ENCODE measurements around the gene EGFR.

The EGFR gene

DNA sequence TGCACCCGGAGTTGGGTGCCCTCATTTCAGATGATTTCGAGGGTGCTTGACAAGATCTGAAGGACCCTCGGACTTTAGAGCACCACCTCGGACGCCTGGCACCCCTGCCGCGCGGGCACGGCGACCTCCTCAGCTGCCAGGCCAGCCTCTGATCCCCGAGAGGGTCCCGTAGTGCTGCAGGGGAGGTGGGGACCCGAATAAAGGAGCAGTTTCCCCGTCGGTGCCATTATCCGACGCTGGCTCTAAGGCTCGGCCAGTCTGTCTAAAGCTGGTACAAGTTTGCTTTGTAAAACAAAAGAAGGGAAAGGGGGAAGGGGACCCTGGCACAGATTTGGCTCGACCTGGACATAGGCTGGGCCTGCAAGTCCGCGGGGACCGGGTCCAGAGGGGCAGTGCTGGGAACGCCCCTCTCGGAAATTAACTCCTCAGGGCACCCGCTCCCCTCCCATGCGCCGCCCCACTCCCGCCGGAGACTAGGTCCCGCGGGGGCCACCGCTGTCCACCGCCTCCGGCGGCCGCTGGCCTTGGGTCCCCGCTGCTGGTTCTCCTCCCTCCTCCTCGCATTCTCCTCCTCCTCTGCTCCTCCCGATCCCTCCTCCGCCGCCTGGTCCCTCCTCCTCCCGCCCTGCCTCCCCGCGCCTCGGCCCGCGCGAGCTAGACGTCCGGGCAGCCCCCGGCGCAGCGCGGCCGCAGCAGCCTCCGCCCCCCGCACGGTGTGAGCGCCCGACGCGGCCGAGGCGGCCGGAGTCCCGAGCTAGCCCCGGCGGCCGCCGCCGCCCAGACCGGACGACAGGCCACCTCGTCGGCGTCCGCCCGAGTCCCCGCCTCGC is at the start of gene EGFR:
Gene EGFR, plus strand, starts transcription at position 657 of the 830 bp plus-strand sequence. CDS start 261 bp downstream, outside the sequence.
- no peak for DNase-seq

DNA sequence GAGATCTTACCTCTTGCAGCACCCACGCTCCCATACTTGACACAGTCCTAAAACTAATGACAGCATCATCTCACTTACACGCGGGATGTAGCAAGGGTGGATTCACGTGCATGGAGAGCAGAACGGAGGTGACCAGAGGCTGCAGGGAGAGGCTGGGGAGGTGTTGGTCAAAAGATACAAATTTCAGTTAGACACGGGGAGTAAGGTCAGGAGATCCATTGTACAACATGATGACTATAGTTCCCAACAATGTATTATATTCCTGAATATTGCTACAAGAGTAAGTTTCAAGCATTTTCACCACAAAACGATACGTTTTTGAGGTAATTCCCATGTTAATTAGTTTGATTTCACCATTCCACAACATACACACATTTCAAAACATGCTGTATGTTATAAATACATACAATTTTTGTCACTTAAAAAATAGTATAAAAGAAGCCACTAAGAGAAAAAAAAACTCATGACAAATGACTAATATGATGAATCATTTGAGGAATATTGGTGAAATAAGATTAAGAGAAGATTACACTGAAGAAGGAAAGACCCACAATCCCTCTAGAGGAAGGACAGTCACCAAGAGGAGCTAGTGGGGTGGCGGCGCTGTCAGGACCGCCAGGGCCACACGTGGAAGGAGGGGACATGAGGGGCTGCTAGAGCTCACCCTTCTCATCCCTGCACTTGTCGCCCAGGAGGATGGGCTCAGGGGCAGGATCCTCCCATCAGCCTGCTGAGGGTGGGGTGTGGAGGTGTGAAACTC is 49.4 kb upstream of the EGFR start:
- no peak for DNase-seq

DNA sequence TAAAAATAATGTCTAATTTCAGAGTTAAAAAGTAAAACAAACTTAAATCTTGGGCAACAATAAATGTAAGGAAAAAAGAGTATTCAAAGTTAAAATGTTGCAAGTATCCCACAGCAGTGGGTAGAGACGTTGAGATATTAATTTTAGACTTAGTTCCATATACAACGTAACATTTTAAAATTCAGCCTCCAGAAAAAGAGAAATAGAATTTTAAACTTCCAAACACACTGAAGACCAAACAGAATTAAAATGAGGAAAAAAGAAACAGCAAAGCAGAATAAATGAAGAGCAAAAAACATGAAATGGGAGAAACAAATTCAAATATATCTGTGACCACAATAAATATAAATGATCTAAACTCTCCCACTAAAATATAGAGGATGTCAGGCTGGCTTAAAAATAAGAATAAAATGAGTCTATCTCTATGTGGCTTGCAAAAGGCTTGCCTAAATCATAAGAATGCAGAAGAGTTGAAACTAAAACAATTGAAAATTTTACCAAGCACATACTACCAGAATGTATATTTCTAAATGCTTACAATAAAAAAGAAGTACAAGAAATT is 46.0 kb upstream of the EGFR start:
- no peak for DNase-seq

DNA sequence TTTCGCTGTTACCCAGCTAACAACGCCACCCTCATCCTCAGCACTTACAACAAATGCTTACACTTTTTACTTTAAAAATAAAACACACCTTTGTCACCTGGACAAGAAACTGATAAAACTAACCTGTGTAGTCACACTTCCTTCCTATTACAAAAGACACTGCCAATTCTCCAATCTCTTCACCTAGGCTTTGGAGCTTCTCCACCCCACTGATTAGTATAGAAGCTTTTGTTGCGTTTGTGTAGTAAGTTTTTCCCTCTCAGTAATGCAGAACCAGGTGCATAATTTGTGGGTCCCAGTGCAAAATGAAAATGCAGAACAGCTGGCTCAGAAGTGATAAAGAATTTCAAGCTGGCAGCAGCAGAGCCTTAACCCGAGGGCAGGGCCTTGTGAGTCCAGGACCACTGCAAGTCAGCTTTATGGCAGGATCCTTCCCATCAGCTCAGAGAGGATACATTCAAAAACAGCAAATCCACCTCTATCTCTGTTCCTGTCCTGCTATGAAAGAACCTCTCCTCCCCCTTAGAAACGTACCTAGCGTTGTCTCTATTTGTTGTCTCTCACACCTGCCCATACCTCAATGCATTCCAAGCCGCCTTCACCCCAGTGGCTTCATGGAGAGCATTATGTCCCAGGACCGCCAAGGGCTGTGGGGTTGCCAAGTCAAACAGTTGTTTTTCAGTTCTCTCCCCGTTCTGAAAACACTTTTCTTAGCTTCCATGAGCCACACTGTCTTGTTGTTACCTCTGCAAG is 40.3 kb upstream of the EGFR start:
- DNase-seq, result no peak

DNA sequence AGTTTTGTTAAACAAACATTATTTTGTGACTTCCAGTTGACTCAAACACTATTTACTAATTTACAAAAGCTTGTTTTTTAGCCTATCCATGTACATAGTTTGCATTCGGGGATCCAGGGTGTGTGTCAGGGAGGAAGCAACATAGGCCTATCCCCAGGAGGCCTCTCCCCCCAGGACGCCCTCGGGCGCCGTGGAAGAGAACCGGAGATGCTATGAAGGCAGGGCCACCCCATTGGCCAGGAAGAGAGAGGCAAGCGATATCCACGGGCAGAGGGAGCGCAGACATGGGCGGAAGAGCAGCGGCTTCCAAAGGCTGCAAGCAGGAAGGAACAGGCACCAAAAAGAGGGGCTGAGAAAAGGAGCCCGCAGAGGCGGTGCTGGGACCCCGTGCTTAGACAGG is 38.3 kb upstream of the EGFR start:
- no peak for DNase-seq

DNA sequence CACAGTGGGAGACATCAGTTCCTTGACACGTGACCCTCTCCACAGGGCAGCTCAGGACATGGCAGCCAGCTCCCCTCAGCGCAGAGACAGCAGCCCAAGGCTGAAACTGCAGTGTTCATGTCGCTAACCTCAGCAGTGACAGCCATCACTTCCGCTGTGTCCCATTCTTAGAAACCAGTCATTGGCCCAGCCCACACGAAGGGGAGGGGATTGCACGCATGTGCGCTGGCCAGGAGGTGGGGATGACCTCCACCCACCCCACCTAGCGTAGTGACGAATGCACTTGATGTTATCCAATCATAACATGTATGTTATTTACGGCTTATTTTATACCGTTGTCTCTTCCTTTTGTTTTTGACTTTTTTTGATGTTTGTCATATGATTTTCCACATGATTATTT is 36.9 kb upstream of the EGFR start:
- no peak for DNase-seq

DNA sequence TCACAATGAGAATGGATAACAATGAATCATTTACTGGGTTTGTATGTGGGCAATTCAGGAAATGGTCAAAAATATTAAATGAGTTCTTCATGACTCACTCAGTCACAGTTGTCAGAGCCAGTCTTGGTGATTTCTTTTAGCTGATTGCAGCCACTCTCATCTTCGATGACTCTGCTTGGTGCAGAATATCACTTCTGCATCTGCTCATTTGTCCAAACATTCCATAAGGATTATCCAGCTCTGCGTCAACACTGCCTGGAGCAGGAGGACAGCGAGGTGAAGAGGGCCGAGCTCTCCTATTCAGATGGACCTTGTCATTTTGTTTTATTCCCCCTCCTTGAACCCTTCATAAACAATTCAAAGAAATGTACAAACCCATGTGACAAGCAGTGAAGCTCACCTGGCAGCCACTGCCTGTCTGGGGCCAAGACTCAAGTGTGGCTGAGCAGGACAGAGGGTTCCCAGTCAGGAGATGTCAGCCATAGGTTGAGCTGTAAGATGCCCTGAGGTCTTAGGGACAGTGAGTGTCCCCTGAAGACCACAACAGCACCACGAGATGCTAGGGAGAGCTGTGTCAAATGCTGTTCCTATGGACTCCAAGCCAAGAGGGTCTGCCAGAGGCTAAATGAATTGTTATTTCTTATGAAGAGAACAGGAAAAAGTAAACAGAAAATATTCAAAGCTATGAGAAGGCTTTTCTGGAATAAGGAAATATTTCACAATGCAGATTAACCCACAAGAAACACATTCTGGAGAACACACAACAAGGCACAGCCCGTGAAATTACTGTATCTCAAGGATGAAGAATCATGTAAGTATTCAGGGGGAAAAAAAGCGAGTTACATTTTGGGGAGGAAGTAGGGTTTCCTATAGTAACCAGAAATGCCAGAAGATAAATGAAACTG is 33.1 kb upstream of the EGFR start:
- DNase-seq, result no peak

DNA sequence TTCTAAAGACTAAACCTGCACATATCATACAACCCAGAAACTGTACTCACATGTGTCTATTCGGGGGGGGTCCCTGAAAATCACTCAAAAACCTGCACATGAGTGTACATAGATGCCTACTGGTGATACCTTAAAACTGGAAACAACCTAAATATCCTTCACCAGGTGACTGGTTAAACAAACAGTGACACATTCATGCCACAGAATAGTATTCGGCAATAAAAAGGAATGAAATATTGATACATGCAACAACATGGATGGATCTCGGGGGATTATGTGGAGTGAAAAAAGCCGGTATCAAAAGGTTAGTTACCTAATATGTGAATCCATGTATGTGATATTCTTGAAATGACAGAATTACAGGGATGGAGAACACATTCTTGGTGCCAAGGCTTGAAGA is 32.1 kb upstream of the EGFR start:
- no peak for DNase-seq

DNA sequence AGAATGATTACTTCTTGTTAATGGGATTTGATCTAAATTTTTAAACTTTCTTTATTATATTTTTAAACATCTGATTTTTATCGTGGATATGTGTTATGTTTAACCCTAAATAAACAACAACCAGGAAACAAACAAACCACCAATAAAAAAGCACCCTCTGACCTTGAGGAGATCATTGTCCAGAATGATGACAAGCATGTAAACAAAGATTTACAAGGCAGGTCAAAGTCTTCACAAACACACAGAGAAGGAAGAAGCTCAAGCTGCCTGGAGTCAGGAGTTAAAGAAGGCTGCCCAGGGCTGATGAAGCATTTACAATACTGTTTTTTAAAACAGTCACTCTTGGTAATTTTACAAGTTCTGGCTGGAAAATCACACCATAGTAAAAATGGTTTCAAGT is 31.0 kb upstream of the EGFR start:
- no peak for DNase-seq

DNA sequence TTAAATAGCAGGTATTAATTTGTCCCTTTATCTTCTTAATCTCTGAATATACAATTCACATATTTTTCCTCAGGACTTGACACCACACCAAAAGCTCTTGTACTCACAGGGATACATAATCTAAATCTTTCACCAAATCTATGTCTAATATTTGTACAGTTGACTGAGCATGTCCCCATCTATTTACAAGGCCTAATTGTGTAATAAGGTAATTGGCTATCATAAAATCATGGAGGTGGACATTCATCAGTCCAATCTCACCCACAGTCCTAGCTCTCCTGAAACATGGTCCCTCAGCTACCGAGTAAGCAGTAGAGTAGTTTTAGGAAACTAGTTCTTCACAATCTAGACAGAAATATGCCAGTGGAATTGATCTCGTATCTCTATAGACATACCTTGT is 30.3 kb upstream of the EGFR start:
- DNase-seq, result no peak

DNA sequence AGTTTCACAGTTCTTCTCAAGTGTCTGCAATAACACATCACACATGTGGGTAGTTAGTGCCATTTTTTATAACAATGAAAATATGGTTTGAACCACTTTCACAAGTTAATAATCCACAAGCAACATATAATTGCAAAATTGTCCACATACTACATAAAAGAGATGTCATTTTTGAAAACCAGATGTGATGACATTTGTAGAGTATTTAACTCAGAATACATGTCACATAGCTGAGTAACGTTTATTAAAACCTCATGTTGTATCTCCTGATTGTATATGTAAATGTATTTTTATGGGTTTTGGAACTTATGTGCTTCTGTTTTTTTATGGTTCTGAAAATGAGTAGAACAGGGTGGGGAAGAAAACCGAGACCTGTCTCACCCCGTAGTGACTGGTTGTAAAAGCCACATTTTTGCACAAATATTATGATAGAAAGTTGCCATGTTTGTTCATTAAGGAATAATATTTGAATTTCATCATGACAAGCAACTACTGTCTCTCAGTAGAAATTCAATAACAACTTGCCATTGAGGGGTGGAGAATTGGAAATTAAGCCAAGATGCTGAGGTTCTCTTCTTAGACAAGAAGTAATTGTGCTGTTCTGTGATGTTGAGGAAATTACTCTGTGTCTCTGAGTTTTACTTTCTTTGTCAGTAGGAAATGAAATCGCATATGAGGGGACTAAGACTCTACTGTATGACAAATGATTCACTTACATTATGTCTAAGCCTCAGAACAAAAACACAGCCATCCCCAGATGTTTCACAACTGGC is 29.2 kb upstream of the EGFR start:
- no peak for DNase-seq

DNA sequence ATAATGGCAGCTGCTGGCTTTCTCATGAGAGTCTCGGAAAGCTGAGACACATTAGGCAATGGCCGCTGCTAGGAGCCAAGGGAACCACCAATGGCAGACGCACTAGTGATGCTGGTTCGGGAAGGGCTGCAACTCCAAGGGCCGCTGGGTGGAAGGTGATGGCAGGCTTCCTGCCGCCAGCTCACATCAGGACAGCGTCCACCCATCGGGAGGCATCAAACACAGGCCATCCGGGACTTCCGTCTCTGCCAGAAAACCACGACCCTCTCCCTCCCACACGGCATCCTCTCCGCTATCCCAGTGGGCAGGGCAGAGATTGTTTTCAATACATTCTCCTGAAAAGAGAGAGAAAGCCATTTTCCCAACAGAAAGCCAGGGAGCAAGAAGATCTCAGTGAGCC is 27.5 kb upstream of the EGFR start:
- no peak for DNase-seq

DNA sequence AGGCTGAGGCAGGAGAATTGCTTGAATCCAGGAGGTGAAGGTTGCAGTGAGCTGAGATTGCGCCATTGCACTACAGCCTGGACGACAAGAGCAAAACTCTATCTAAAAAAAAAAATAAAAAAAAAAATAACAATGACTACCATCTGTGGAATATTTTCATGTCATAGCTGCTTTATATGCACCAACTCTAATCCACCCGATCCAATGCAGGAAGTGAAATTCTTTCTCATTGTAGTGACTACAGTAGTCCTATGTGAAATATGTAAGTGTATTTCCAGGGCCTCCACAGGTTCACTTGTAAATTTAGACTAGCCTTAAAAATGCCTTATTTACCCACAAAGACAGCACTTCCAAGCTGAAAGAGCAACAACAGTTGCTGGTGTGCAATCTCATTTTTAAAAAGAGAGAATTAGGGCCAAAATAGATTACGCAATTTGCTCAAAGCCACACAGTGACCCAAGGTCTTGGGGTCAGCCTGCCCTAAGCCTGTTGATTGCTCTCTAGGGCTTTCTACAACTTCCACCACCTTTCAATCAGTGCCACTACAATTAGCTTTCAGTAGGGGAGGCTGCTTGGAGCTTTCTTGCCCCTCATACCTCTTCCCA is 25.8 kb upstream of the EGFR start:
- DNase-seq, result no peak

DNA sequence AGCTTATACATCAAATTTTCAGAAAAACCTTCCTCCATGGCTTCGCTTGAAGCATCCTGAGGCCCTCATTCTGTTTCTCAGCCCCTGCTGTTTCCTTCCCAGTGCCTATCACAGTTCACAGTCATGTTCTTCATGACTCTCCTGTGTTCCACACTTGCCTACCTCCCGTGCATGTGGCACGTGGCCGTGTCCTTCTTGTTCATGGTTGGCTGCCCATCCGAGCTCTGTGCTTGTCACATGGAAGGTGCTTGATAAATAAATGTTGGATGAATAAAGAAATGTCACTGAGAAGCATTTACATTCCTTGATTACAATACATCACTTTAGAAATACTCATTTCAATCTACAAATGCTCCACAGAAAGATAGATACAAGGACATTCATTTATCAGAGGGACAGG is 23.7 kb upstream of the EGFR start:
- no peak for DNase-seq

DNA sequence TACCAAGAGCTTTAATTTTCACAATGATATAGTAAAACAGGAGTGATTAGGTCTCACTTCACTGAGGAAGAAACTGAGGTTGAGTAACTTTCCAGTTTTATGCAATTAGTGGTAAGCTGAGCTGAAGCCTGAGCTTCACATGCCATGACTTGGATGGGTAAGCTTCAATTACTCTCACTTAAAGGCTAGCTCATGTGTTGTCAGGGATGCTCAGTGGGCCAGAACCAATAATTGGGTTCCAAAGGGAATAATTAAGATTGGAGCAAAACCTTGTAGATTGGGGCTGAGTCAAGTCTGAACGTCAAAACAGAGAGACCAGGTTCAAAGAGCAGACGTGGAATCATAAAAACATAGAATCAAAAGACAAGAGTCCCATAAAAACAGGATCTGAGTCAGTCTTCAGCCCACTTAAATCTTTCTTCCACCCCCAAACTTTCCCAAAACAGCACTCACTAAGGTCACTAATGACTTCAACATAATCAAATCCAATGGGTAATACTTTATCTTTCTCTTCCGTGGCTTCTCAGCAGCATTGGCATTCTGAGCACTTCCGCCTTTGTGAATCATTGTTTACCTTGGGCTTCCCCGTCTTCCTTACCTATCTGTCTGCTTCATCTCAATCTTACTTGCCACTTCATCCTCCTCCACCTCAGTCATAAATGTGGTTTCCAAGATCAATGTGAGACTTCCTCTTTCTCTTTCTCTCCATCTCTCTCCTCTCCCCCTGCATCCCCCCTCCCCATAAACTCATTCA is 23.0 kb upstream of the EGFR start:
- peak in 1 of 2 experiments; percentile 27 for DNase-seq

DNA sequence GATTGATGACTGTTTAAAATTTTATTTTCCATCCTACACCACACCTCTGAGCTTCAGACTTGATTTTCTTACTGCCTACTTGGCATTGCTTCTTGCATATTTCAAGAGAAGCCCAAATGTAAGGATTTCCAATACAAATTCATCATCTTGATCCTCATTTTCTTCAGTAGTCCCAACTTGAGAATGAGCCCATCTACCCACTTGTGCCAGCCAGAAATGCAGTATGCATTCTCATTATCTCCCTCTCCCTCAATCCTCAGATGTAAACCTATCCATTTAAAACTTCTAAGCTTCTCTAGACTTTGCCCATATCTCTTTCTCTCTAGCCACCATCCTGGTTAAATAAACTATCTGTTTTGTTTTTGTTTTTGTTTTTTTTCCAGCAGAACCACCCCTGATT is 22.4 kb upstream of the EGFR start:
- DNase-seq, result no peak

DNA sequence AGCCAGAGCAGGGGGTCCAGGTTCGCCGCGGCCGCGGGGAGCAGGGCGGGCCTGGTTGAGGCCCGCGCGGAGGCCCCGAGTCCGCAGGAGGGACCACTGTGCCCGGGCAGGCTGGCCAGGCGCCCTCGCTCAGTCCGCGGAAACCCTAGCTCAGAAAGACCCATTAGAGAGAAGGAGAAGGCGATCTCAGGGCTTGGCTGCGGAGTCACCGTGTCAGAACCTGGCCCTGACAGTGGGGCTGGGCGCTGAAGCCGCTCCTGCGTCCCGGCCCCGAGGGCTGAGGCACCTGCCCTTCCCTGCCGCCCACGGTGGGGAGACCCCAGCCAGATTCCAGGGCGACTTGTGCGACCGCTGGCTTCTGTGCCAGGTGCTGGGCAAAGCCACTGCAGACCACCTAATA is 14.2 kb upstream of the EGFR start:
- DNase-seq, result no peak

DNA sequence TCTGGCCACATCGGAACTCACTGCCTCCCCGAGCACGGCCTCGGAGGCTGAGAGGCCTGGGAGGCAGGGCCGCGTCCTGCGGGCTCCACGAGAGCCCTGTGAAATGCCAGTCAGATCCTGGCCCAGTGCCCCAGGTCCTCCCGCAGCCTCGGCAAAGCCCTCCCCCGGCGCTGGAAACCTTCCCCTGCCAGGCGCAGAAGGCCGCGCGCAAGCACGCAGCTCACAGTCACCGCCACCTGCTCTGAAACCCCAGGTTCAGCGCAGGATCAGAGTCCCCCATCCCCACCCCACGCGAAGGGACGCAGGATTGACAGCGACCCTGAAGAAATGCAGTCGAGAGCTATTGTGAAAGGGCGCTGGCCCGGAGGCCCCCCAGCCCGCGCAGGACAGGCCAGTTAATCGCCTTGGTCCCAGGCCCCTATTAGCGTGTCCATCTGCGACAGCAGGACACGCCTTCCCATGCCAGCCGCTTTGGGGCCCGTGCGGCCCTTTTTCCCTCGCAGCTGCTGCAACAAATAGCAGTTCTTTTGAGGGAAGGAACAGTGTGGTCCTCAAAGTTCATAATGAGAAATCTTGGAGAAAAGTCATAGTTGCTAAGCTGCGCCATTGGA is 13.5 kb upstream of the EGFR start:
- no peak for DNase-seq

DNA sequence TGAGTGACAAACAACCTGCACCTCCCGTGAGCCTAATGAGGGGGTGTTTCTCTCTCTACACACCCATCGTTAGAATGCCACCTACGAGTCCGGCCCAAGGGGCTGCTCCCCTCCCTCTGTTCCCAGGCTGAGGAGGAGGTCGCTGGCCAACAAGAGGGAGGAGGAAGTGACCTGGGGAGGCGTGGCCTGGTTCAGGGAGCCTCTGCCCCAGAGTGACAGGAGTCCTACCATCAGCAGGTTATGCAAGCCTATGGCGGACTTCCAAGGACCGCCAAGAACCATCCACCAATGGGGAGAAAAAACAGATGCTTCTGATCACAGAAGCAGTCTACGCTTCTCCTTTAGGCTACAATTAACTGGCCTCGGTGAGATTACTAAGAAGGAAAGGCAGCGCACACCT is 12.3 kb upstream of the EGFR start:
- no peak for DNase-seq

DNA sequence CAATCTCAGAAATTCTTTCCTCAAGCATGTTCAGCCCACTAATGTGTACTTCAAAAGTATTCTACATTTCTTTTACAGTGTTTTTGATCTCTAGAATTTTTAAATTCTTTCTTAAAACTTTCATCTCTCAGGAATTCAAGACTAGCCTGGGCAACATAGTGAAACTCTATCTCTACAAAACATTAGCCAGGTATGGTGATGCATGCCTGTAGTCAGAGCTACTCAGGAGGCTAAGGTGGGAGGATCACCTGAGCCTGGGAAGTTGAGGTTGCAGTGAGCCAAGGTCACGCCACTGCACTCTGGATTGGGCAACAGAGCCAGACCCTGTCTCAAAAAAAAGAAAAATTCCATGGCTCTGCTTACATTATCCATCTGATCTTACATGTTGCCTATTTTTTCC is 5.0 kb upstream of the EGFR start:
- no peak for DNase-seq

Measured in stimulated activated CD4-positive, alpha-beta T cell treated with anti-CD3 and anti-CD28 coated beads, Interleukin-4, amount 100 ng/mL, for 4 hours (primary cell).